HG03066 (cell line): ENCODE results near the gene PHACTR1.

ENCODE experiments used
- ATAC-seq: cut with Tn5 transposase; IDR thresholded peaks from one replicate; pipeline ENCODE4 v1.9.1; 2021; ENCODE audit warnings: low read depth; ENCODE audit not compliant: unreplicated experiment

Gene PHACTR1

DNA sequence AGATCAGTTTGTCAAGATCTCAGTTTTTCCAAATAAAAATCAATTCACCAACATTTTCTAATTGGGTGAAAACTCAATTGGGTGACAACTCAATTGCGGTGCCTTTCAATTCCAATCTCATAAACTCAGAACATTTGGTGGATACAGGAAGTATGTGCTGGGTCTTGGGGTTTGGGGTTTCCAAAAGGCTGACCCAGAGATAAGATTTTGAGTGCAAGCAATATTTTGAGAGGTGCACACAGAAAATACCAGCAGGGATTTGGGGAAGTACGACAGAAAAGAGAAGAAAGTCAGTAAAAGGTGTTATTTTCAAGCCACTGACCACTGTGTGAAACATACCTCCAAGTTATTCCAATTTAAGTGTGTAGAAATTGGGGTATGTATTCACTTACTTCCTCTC, 258.0 kb downstream of the PHACTR1 start:
- no peak for ATAC-seq

DNA sequence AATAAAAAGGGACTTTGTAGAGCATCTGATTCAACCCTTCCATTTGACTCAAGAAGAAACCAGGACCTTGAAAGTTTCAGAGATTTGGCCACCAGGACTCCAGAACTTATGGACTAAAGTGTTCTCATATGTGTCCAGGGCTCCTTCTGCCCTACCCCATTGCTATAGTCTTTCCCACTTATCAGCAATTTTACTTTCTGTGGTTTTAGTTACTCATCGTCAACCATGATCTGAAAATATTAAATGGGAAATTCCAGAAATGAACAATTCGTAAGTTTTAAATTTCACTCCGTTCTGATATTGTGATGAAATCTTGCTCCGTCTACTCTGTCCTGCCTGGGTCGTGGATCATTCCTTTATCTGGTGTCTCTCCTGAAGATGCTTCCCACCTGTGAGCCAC, 259.8 kb downstream of the PHACTR1 start:
- ATAC-seq: no peak

DNA sequence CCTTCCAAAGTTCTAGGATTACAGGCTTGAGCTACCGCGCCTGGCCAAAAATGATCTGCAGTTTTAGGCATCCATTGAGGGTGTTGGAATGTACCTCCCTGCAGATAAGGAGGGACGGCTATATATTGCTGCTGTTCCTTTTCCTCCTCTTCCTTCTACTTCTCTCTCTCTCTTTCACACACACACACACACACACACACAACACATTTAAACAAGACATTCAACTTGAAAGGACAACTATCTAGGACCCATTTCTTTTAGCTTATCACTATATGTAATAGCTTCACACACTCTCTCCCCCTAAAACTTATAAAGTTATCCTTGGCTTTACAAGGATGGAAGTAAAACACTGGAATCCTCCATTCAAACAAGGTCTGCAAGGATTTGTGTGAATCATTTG, 260.6 kb downstream of the PHACTR1 start:
- no peak for ATAC-seq

- no peak for ATAC-seq
Observed at GRCh38 chr6:12977806-12978205, 261.2 kb downstream of the PHACTR1 start.

GRCh38 chr6:12980741-12981140, 264.2 kb downstream of the PHACTR1 start:
- no peak for ATAC-seq

DNA sequence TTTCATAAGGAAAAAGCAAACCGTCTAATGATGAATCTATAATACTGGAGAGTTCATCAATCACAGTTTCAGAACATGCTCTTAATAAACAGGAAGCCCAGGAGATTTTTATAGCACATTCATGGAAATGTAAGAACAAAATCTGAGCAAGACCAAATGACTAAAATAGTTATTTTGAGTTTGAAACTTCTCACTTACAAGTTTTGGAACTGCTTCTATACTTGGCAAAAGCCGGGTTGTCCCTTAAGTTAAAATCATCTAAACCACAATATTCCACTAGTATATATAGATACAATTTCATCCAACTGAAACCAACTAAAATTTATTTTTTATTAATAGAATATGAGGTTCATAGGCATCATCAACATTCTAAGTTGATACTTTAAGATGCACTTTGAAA, 268.2 kb downstream of the PHACTR1 start:
- no peak for ATAC-seq

GRCh38 chr6:12987783-12988182, 271.2 kb downstream of the PHACTR1 start:
- no peak for ATAC-seq

DNA sequence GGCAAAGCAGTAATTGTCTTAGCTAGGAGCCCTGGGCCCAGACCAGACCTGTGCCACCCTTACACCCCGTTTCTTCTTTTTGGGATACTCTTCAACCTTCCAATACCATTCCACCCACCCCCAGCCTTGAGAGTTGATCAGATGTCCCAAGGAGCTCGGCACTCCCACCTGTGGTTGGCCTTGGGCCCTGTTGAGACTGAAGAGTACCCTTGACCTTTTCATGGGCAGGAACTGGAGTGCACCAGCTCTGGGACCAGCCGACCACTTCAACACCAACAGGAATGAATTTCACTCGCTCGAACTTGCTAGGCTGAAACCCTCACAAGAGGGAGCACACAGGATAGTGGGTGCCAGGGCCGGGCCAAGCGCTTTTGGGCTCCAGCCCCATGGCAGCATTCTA, 273.6 kb downstream of the PHACTR1 start:
- no peak for ATAC-seq

- ATAC-seq: no peak
Observed at GRCh38 chr6:12991435-12991834, 274.9 kb downstream of the PHACTR1 start.

DNA sequence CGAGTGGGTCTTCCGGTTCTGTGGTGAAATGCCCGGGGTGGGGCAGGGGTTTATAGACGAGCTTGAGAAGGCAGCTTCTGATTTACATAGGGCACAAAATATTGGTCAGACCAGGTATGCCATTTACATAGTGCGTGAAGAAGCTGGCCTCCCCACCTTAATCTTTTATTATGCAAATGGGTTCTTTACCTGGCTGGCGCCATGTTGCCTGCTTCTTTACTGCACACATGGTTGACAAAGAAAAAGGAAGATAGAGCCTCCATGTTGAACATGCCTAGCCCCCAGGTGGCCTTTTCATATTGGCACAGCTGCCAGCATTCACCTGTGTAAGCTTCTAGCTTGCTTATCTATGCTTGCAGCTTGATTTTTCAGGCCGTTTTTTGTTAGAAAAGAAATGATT, 276.2 kb downstream of the PHACTR1 start:
- no peak for ATAC-seq

GRCh38 chr6:12993283-12993898, 276.8 kb downstream of the PHACTR1 start:
- no peak for ATAC-seq

- ATAC-seq: no peak
Observed at GRCh38 chr6:12995419-12995818, 278.9 kb downstream of the PHACTR1 start.

GRCh38 chr6:13000537-13000936, 284.0 kb downstream of the PHACTR1 start:
- ATAC-seq: no peak

DNA sequence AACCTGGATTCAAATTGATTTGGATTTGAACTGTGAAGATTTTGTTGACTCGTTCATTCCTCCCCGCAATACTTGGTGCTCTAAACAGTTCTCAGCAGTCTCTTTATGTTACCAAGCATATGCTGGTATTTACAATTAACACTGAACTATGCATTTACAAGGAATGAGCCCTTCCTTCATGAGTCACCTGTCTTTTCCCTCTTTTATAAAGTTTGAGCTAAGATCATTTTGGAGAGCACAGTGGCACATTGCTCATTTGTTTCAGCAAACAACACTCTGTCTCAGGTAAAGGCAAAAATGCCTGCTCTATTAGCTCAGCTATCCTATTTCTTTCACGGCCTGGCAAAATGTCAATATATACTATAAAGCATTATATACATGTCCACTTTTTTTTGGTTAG, 285.4 kb downstream of the PHACTR1 start:
- ATAC-seq: no peak

DNA sequence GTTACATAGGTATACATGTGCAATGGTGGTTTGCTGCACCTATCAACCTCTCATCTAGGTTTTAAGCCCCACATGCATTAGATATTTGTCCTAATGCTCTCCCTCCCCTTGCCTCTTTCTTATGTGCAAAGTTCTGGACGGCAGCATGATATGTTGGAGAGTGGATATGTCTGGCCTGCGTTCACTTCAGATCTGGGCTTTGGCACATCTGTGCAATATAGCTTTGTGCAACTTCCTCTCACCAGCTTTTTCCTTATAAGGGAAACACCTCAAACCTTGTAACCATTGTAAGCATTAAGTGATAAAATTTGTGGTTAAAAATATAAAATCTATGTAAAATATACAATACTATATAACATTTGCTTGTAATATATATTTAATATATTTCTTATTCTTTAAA, 288.0 kb downstream of the PHACTR1 start:
- ATAC-seq: no peak

- ATAC-seq: no peak
Observed at GRCh38 chr6:13005994-13006393, 289.4 kb downstream of the PHACTR1 start.

GRCh38 chr6:13006578-13007300, 290.2 kb downstream of the PHACTR1 start:
- no peak for ATAC-seq

DNA sequence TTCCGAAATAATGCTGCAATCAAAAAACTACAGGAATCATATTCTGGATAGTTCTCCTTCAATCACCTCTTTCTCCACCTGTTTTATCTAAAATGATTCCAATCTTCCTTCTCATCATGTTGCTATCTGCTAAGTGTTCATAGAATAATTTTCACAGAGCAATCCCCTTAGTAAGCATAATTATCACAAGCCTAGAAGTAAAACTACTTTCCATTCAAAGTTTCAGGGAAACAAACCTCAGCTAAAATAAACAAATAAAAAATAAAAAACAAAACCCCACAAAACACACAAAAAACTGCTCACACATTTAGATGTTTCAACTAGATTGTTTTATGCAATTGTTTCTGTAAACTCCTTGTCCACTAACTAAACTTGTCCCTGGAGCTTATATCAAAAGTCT, 291.2 kb downstream of the PHACTR1 start:
- no peak for ATAC-seq

- no peak for ATAC-seq
Observed at GRCh38 chr6:13009031-13009430, 292.5 kb downstream of the PHACTR1 start.

- ATAC-seq: no peak
Observed at GRCh38 chr6:13009461-13009860, 292.9 kb downstream of the PHACTR1 start.

DNA sequence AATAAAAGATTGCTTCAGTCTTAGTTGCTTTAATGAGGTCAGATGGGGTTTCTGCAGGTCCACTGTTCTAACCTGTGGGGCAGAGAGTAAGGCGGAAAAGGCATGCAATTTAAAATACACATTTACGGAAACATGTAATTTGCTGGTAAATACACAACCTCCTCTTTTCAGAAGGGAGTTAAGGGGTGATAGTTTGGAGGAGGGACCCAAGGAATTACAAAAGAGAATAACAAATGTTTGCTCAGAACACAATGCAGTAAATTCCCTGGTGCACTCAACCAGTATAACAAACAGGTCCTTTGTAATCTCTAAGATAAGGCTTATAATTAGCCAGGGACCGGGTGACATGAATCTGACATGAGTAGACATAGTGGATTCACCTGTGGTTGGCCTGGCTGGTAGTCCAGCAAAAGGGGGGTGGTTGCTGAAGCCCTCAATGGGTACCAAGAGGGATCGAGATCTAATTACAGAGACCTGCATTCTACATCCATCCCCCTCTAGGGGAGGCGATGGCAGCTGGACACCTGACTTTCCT, 295.1 kb downstream of the PHACTR1 start:
- no peak for ATAC-seq

DNA sequence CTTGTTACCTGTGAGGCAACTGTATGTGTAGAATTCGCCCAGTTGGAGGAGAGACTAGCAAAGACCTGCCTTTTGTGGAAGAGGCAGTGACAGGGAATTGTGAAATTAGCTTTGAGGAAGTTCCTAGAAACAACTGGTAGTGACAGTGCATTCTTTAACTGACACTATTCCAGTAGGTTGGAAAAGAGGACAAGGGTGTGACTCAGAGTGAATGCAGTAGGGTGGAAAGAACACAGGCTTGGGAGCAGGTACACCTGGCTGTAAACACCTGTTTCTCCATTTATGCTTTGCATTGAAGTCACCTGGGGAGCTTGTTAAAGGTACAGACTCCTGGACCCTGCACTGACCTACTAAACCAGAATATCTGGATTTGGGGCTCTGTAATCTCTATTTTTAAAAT, 295.7 kb downstream of the PHACTR1 start:
- no peak for ATAC-seq
